ENCODE data around the gene RAP1GAP. TPM values are rescaled to one million over a fixed set of nuclear protein-coding genes. Genes with fewer than 3 reads are reported as not detected.

RAP1GAP gene
- total RNA-seq, 2 experiments from 2014 or later = not detected

DNA sequence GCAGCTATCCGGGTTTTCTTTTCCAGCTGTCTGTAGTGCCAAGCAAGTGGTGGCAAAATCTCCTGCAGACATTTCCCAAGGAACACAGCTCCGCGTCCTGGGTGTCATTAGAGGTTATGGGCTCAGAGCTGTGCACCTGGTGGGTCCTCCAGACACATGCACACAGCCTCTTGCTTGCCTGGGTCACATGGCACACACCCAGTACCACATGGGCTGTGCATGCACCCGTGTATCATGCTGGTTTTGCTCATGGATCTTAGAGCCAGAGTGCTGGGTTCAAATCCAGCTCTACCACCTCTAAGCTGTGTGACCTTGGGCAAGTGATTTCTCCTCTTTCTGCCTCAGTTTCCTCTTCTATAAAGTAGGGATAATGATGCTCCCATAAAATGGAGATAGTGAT lies 98.3 kb downstream of the RAP1GAP start:
- H3K4me1 ChIP-seq (ENCODE audit: insufficient read depth, low read length, poor library complexity, severe bottlenecking) = no peaks in the 10 kb centered on the region
- CTCF ChIA-PET (ENCODE audit: unreplicated experiment) = no interaction called here
- intact Hi-C loops (cut with micrococcal nuclease; ENCODE audit: unreplicated experiment) = loop anchor here (10.0 kb wide), 3 partner anchors 66 to 336 kb away; partner anchors contain the start of gene ALPL
- H3K4me2 ChIP-seq (ENCODE audit: low read length) = no peak overlapping the region
- no TSS peak for BruUV-seq (replicated peaks)
- no peak for DNase-seq (ENCODE audit: low spot score)
- no peaks in the 10 kb centered on the region for H3K36me3 ChIP-seq (ENCODE audit: insufficient read depth, low read length)
- H3K9me3 ChIP-seq (ENCODE audit: low read length) = no peaks in the 10 kb centered on the region
- H3K9me2 ChIP-seq (ENCODE audit: insufficient read depth, low read length) = no peaks in the 10 kb centered on the region
- H3K27ac ChIP-seq (ENCODE audit: low read depth, low read length, poor library complexity, severe bottlenecking) = no peak overlapping the region
- POLR2A ChIA-PET = no interaction called here
- no peaks in the 10 kb centered on the region for H4K20me1 ChIP-seq (ENCODE audit: insufficient read depth, low read length)
- no peak overlapping the region for H2AFZ ChIP-seq (ENCODE audit: low read length)
- TF ChIP-seq EZH2phosphoT487 (IDR thresholded peaks at IDR 0.05; ENCODE audit: borderline replicate concordance, low read depth, low read length) = no peak
- TF ChIP-seq, protein P1, sequence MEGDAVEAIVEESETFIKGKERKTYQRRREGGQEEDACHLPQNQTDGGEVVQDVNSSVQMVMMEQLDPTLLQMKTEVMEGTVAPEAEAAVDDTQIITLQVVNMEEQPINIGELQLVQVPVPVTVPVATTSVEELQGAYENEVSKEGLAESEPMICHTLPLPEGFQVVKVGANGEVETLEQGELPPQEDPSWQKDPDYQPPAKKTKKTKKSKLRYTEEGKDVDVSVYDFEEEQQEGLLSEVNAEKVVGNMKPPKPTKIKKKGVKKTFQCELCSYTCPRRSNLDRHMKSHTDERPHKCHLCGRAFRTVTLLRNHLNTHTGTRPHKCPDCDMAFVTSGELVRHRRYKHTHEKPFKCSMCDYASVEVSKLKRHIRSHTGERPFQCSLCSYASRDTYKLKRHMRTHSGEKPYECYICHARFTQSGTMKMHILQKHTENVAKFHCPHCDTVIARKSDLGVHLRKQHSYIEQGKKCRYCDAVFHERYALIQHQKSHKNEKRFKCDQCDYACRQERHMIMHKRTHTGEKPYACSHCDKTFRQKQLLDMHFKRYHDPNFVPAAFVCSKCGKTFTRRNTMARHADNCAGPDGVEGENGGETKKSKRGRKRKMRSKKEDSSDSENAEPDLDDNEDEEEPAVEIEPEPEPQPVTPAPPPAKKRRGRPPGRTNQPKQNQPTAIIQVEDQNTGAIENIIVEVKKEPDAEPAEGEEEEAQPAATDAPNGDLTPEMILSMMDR (conservative IDR thresholded peaks at IDR 0.05; ENCODE audit: low read length) = no peak
- no peak overlapping the region for H3K4me3 ChIP-seq (ENCODE audit: low read depth, low read length, poor library complexity, severe bottlenecking)
- H3K79me2 ChIP-seq (ENCODE audit: insufficient read depth, low read depth, low read length) = no peaks in the 10 kb centered on the region

DNA sequence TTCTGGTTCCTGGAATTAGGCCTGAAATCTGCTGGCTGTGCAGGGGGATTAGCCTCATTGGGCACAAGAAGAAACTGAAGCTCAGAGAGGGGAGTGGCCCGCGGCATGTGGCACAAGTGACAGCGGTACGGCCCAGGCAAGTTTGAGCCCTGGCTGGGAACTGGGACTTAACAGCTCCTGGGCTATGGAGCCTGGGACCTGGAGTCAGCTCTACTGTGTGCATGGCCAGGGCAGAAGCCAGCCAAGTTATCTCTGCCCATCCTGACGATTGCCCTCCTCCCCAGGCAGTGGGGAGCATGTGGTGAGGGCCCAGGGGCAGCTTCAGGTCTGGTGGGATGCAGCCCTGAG lies 98.7 kb downstream of the RAP1GAP start:
- H3K9me3 ChIP-seq (ENCODE audit: low read length) = no peaks in the 10 kb centered on the region
- H3K36me3 ChIP-seq (ENCODE audit: insufficient read depth, low read length) = no peaks in the 10 kb centered on the region
- H4K20me1 ChIP-seq (ENCODE audit: insufficient read depth, low read length) = no peaks in the 10 kb centered on the region
- no peaks in the 10 kb centered on the region for H3K79me2 ChIP-seq (ENCODE audit: insufficient read depth, low read depth, low read length)
- intact Hi-C loops (cut with micrococcal nuclease; ENCODE audit: unreplicated experiment) = loop anchor here (10.0 kb wide), 3 partner anchors 66 to 336 kb away; partner anchors contain the start of gene ALPL
- no peak for DNase-seq (ENCODE audit: low spot score)
- ChIA-PET CTCF (ENCODE audit: unreplicated experiment) (no interaction called here), POLR2A (no interaction called here)
- TF ChIP-seq EZH2phosphoT487 (IDR thresholded peaks at IDR 0.05; ENCODE audit: borderline replicate concordance, low read depth, low read length) = no peak
- TF ChIP-seq, protein P1 (conservative IDR thresholded peaks at IDR 0.05; ENCODE audit: low read length) = no peak
- H3K9me2 ChIP-seq (ENCODE audit: insufficient read depth, low read length) = no peaks in the 10 kb centered on the region
- BruUV-seq (replicated peaks) = no TSS peak
- H3K4me3 ChIP-seq (ENCODE audit: low read depth, low read length, poor library complexity, severe bottlenecking) = no peak overlapping the region
- no peak overlapping the region for H3K4me2 ChIP-seq (ENCODE audit: low read length)
- no peak overlapping the region for H3K27ac ChIP-seq (ENCODE audit: low read depth, low read length, poor library complexity, severe bottlenecking)
- no peaks in the 10 kb centered on the region for H3K4me1 ChIP-seq (ENCODE audit: insufficient read depth, low read length, poor library complexity, severe bottlenecking)
- no peak overlapping the region for H2AFZ ChIP-seq (ENCODE audit: low read length)

DNA sequence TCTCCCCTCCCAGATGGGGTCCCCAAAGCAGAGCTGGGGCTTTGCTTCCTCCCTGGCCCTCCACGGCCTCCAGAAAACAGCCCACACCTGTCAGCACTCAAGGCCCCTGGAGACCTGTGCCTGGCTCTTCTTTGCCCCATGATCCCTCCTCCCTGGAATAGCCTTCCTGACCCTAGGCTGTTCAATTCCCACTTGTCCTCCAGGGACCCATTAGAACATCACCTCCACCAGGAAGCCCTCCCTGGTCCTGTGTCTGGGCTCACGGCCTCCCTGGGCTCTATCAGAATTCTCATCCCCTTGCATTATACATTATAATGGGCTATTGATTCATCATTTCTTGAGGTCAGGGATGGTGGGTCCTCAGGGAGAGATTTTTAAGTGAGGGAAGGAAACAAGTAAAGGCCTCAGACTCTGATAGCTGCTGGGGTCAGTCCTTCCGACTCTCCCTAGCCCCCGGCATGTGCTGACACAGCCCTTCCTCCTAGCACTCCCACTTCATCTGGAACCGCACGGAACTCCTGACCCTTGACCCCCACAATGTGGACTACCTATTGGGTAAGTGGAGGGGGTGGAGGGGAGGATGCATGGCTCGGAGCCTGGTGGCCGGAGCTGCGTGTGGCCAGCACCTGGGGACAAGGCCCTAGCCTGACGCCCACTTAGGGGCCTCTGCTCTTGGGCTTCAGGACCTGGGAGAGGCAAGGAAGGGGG lies 99.2 kb downstream of the RAP1GAP start:
- CTCF ChIA-PET (ENCODE audit: unreplicated experiment) = no interaction called here
- H3K4me3 ChIP-seq (ENCODE audit: low read depth, low read length, poor library complexity, severe bottlenecking) = no peak overlapping the region

More for the DNA sequence above, 99.2 kb downstream of the RAP1GAP start:
- Histone ChIP-seq H3K27ac (ENCODE audit: low read depth, low read length, poor library complexity, severe bottlenecking) (no peak overlapping the region), H3K9me2 (ENCODE audit: insufficient read depth, low read length) (no peaks in the 10 kb centered on the region), H2AFZ (ENCODE audit: low read length) (no peak overlapping the region), H3K79me2 (ENCODE audit: insufficient read depth, low read depth, low read length) (no peaks in the 10 kb centered on the region), H4K20me1 (ENCODE audit: insufficient read depth, low read length) (no peaks in the 10 kb centered on the region), H3K9me3 (ENCODE audit: low read length) (no peaks in the 10 kb centered on the region), H3K4me2 (ENCODE audit: low read length) (no peak overlapping the region), H3K4me1 (ENCODE audit: insufficient read depth, low read length, poor library complexity, severe bottlenecking) (no peaks in the 10 kb centered on the region), H3K36me3 (ENCODE audit: insufficient read depth, low read length) (no peaks in the 10 kb centered on the region)
- no TSS peak for BruUV-seq (replicated peaks)
- no peak for DNase-seq (ENCODE audit: low spot score)
- no peak for TF ChIP-seq EZH2phosphoT487 (IDR thresholded peaks at IDR 0.05; ENCODE audit: borderline replicate concordance, low read depth, low read length)
- TF ChIP-seq, protein P1 (conservative IDR thresholded peaks at IDR 0.05; ENCODE audit: low read length) = no peak
- POLR2A ChIA-PET = no interaction called here
- intact Hi-C loops (cut with micrococcal nuclease; ENCODE audit: unreplicated experiment) = loop anchor here (10.0 kb wide), 3 partner anchors 65 to 335 kb away; partner anchors contain the start of gene ALPL
